Breast epithelium (tissue), 3 donors: ENCODE data around the gene CSTB.

Experiments
- CTCF ChIP-seq, 3 donors: fragments of 450-650 bp; IDR thresholded peaks; one replicate each; pipeline ENCODE4 v1.5.1; 2016 to 2017; ENCODE audit warnings: antibody characterized with exemption in 3 of 3, mild to moderate bottlenecking in 3 of 3, moderate library complexity in 3 of 3
- POLR2AphosphoS5 ChIP-seq, 3 donors: sonication (generic); formaldehyde crosslinking; IDR thresholded peaks; one replicate each; pipeline ENCODE4 v1.6.1; 2017; ENCODE audit warnings: antibody characterized with exemption in 3 of 3

GRCh38 chr21:43800124-43800523, 24.0 kb upstream of the CSTB start:
- TF ChIP-seq CTCF (IDR thresholded peaks at IDR 0.05) (no peak), POLR2AphosphoS5 (IDR thresholded peaks at IDR 0.05) (no peak)
